ENCODE measurements around the gene MTRFR. TPM values are rescaled to one million over a fixed set of nuclear protein-coding genes. Genes with fewer than 3 reads are reported as not detected.

MTRFR gene
- total RNA-seq, 1 donor from 2014 or later: 14.3 TPM

- H3K27me3 Mint-ChIP-seq (ENCODE audit: unreplicated experiment): no peaks in the 10 kb centered on the region
- DNase-seq (ENCODE audit: extremely low spot score, unreplicated experiment): no peak
- H3K9me3 Mint-ChIP-seq (ENCODE audit: unreplicated experiment): no peaks in the 10 kb centered on the region
- no peak overlapping the region for H3K4me3 Mint-ChIP-seq (ENCODE audit: unreplicated experiment)
- no peak overlapping the region for H3K27ac Mint-ChIP-seq (ENCODE audit: unreplicated experiment)
- peaks cover 24% of the 10 kb centered on the region for H3K4me1 Mint-ChIP-seq (ENCODE audit: unreplicated experiment)
- TF ChIP-seq CTCF (IDR thresholded peaks at IDR 0.05): no peak
- peaks cover 26% of the 10 kb centered on the region for H3K36me3 Mint-ChIP-seq (ENCODE audit: unreplicated experiment)
These were observed 32.8 kb downstream of the MTRFR start for GRCh38 chr12:123265851-123266678.

- Mint-ChIP-seq H3K36me3 (ENCODE audit: unreplicated experiment) (peaks cover 22% of the 10 kb centered on the region), H3K27me3 (ENCODE audit: unreplicated experiment) (no peaks in the 10 kb centered on the region), H3K4me3 (ENCODE audit: unreplicated experiment) (no peak overlapping the region), H3K4me1 (ENCODE audit: unreplicated experiment) (peaks cover 23% of the 10 kb centered on the region), H3K27ac (ENCODE audit: unreplicated experiment) (no peak overlapping the region), H3K9me3 (ENCODE audit: unreplicated experiment) (no peaks in the 10 kb centered on the region)
- no peak for TF ChIP-seq CTCF (IDR thresholded peaks at IDR 0.05)
- DNase-seq (ENCODE audit: extremely low spot score, unreplicated experiment): no peak
These were observed 33.5 kb downstream of the MTRFR start for GRCh38 chr12:123266679-123267277.

GRCh38 chr12:123267335-123267920 lies 34.2 kb downstream of the MTRFR start:
- no peaks in the 10 kb centered on the region for H3K9me3 Mint-ChIP-seq (ENCODE audit: unreplicated experiment)
- no peaks in the 10 kb centered on the region for H3K27me3 Mint-ChIP-seq (ENCODE audit: unreplicated experiment)
- H3K27ac Mint-ChIP-seq (ENCODE audit: unreplicated experiment): peak overlapping the region; percentile 44
- TF ChIP-seq CTCF (IDR thresholded peaks at IDR 0.05): no peak
- no peak overlapping the region for H3K4me3 Mint-ChIP-seq (ENCODE audit: unreplicated experiment)
- H3K36me3 Mint-ChIP-seq (ENCODE audit: unreplicated experiment): peaks cover 17% of the 10 kb centered on the region
- DNase-seq (ENCODE audit: extremely low spot score, unreplicated experiment): no peak
- H3K4me1 Mint-ChIP-seq (ENCODE audit: unreplicated experiment): peaks cover 26% of the 10 kb centered on the region

- DNase-seq (ENCODE audit: extremely low spot score, unreplicated experiment): no peak
- Mint-ChIP-seq H3K36me3 (ENCODE audit: unreplicated experiment) (peaks cover 15% of the 10 kb centered on the region), H3K4me1 (ENCODE audit: unreplicated experiment) (peaks cover 31% of the 10 kb centered on the region), H3K27ac (ENCODE audit: unreplicated experiment) (peak overlapping the region; percentile 67), H3K4me3 (ENCODE audit: unreplicated experiment) (peak overlapping the region; percentile 91), H3K9me3 (ENCODE audit: unreplicated experiment) (no peaks in the 10 kb centered on the region), H3K27me3 (ENCODE audit: unreplicated experiment) (no peaks in the 10 kb centered on the region)
- no peak for TF ChIP-seq CTCF (IDR thresholded peaks at IDR 0.05)
These were observed 35.0 kb downstream of the MTRFR start for GRCh38 chr12:123267991-123268843.

Measured in osteocyte (in vitro differentiated cells).